ENCODE results near the gene RABGAP1L.

The RABGAP1L gene

DNA sequence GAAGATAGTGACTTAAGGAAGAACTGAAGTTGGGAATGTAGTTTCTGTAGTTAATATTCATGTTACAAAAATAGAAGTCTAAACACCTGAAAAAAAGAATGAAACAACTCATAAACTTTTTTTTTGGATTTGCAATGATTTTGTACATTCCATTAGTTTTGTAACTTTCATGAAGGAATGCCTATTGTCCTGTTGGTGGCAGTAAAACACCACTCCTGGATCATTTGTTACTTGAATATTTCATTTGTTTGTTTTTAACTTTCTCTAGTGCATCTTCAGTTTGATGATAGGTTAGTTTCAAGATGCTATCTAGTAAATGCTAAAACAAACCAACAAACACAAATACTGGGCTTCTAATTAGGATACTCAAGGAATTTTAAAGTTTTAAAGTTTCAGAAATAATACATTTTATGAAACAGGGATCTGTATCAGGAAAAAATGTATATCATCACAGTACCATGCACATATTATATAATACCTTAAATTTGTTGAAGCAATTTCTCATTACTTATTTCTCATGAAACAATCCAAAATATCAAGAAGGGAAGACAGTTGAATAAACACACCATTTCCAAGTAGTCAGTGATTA, 610.7 kb downstream of the RABGAP1L start:
- Histone ChIP-seq H3K4me1 (no peaks in the 10 kb centered on the region), H3K27me3 (ENCODE audit: control insufficient read depth, insufficient read depth, low read length) (no peaks in the 10 kb centered on the region), H3K36me3 (ENCODE audit: control insufficient read depth, insufficient read depth, low read length) (no peaks in the 10 kb centered on the region), H3K4me3 (ENCODE audit: low read depth, low read length) (no peak overlapping the region), H3K79me2 (no peaks in the 10 kb centered on the region), H3K9ac (no peak overlapping the region), H2AFZ (no peak overlapping the region), H3K4me2 (ENCODE audit: low read length) (no peak overlapping the region), H3K27ac (no peak overlapping the region), H3K9me3 (ENCODE audit: control insufficient read depth, low read length) (no peaks in the 10 kb centered on the region)
- TF ChIP-seq, protein P1, sequence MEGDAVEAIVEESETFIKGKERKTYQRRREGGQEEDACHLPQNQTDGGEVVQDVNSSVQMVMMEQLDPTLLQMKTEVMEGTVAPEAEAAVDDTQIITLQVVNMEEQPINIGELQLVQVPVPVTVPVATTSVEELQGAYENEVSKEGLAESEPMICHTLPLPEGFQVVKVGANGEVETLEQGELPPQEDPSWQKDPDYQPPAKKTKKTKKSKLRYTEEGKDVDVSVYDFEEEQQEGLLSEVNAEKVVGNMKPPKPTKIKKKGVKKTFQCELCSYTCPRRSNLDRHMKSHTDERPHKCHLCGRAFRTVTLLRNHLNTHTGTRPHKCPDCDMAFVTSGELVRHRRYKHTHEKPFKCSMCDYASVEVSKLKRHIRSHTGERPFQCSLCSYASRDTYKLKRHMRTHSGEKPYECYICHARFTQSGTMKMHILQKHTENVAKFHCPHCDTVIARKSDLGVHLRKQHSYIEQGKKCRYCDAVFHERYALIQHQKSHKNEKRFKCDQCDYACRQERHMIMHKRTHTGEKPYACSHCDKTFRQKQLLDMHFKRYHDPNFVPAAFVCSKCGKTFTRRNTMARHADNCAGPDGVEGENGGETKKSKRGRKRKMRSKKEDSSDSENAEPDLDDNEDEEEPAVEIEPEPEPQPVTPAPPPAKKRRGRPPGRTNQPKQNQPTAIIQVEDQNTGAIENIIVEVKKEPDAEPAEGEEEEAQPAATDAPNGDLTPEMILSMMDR (IDR thresholded peaks at IDR 0.05), result peak; percentile 52

DNA sequence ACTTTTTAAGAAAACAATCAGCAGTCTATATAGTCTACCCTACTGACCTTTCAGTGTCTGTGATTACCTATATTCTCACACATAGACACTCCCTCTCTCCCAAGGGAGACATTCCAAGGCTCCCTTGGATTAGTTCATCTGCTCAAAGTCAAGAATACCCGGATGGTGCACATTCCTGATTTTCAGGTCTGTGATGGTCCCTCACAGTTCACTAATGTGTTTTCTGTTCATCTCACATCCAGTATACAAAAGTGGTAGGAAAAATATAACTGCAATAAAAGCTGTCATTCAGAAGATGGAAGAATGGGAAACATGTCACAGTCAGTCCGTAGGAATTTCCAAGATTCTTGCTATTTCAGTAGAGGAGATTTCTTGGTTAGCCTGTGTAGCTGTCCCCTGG, 616.3 kb downstream of the RABGAP1L start:
- Histone ChIP-seq H3K4me3 (ENCODE audit: low read depth, low read length) (no peak overlapping the region), H3K4me1 (no peaks in the 10 kb centered on the region), H3K9ac (no peak overlapping the region), H3K27me3 (ENCODE audit: control insufficient read depth, insufficient read depth, low read length) (no peaks in the 10 kb centered on the region), H3K27ac (no peak overlapping the region), H2AFZ (no peak overlapping the region), H3K9me3 (ENCODE audit: control insufficient read depth, low read length) (no peaks in the 10 kb centered on the region), H3K36me3 (ENCODE audit: control insufficient read depth, insufficient read depth, low read length) (no peaks in the 10 kb centered on the region), H3K4me2 (ENCODE audit: low read length) (no peak overlapping the region), H3K79me2 (no peaks in the 10 kb centered on the region)
- TF ChIP-seq, protein P1 (IDR thresholded peaks at IDR 0.05), result no peak

DNA sequence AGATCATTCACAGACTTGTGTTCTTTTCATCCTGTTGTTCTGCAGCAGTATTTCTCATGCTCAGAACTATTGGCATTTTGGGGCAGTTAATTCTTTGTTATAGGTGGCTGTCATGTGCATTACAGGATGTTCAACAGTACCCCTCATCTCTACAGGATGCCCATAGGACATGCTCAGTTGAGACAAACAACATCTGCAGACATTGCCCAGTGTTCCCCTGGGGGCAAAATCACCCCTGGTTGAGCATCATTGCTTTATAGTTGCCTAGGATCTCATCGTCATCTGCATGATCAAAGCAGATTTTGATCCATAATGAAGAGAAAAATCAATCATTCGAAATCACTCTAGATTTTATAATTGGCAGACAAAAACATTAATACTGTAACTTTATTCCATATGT, 617.9 kb downstream of the RABGAP1L start:
- Histone ChIP-seq H3K4me3 (ENCODE audit: low read depth, low read length) (no peak overlapping the region), H2AFZ (no peak overlapping the region), H3K4me2 (ENCODE audit: low read length) (no peak overlapping the region), H3K4me1 (no peaks in the 10 kb centered on the region), H3K9ac (no peak overlapping the region), H3K27ac (no peak overlapping the region), H3K79me2 (no peaks in the 10 kb centered on the region), H3K9me3 (ENCODE audit: control insufficient read depth, low read length) (no peaks in the 10 kb centered on the region), H3K27me3 (ENCODE audit: control insufficient read depth, insufficient read depth, low read length) (no peaks in the 10 kb centered on the region), H3K36me3 (ENCODE audit: control insufficient read depth, insufficient read depth, low read length) (no peaks in the 10 kb centered on the region)
- TF ChIP-seq, protein P1 (IDR thresholded peaks at IDR 0.05), result no peak

DNA sequence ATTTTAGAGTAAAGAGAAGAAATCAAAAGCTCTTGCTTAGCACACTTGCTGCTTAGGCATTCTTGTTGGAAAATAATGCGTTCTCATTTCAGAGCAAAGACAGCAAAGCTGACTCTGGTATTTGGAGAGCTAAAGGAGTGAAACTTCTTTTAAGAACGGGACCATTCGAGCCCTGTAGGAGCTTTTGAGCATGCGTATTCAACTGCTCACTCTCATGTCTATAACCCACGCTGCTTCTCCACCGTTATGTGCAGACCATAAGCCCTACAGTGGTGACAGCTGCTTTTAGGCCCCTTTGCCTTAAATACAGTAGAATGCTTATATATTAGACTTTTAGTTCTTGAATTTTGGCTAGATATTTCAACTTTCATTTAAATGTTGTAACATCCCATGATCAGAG, 626.2 kb downstream of the RABGAP1L start:
- Histone ChIP-seq H3K9me3 (ENCODE audit: control insufficient read depth, low read length) (no peaks in the 10 kb centered on the region), H3K4me3 (ENCODE audit: low read depth, low read length) (no peak overlapping the region), H3K4me2 (ENCODE audit: low read length) (no peak overlapping the region), H3K27me3 (ENCODE audit: control insufficient read depth, insufficient read depth, low read length) (no peaks in the 10 kb centered on the region), H3K79me2 (no peaks in the 10 kb centered on the region), H2AFZ (no peak overlapping the region), H3K27ac (no peak overlapping the region), H3K4me1 (no peaks in the 10 kb centered on the region), H3K36me3 (ENCODE audit: control insufficient read depth, insufficient read depth, low read length) (no peaks in the 10 kb centered on the region), H3K9ac (no peak overlapping the region)
- TF ChIP-seq, protein P1 (IDR thresholded peaks at IDR 0.05), result no peak

DNA sequence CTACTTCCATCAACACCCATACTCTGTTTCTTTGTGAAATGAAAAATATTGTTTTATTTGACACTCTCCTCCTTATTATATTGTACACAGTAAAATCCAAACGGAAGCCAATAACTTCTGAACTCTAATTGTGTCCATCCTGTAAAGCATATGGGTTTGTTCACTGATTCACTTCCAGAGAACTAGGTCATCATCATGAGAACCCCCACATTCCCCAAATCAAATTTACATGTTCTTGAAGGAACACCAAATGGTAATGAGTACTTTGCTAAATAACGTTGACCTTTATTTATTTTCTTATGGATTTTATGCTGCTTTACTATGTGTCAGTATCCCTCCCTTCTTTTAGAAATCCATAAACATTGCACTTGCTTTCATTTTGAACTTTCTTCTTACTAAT, 627.0 kb downstream of the RABGAP1L start:
- H3K4me3 ChIP-seq (ENCODE audit: low read depth, low read length), result no peak overlapping the region
- H3K9ac ChIP-seq, result no peak overlapping the region
- no peaks in the 10 kb centered on the region for H3K27me3 ChIP-seq (ENCODE audit: control insufficient read depth, insufficient read depth, low read length)
- no peaks in the 10 kb centered on the region for H3K79me2 ChIP-seq
- no peak overlapping the region for H3K4me2 ChIP-seq (ENCODE audit: low read length)
- no peaks in the 10 kb centered on the region for H3K4me1 ChIP-seq
- TF ChIP-seq, protein P1 (IDR thresholded peaks at IDR 0.05), result no peak
- no peak overlapping the region for H2AFZ ChIP-seq
- H3K9me3 ChIP-seq (ENCODE audit: control insufficient read depth, low read length), result no peaks in the 10 kb centered on the region
- no peak overlapping the region for H3K27ac ChIP-seq
- no peaks in the 10 kb centered on the region for H3K36me3 ChIP-seq (ENCODE audit: control insufficient read depth, insufficient read depth, low read length)
